GM18499 (cell line): ENCODE results near the gene SH3PXD2A.
"Not testable (repeated sequence)": the region's sequence is repeated elsewhere in the genome, so short reads cannot be mapped to it uniquely, and the experiment has no call there.

Experiments used
- ATAC-seq: cut with Tn5 transposase; IDR thresholded peaks from one replicate; pipeline ENCODE4 v1.9.1; 2021; ENCODE audit warnings: moderate number of reproducible peaks; ENCODE audit not compliant: insufficient read depth, unreplicated experiment

SH3PXD2A gene

DNA sequence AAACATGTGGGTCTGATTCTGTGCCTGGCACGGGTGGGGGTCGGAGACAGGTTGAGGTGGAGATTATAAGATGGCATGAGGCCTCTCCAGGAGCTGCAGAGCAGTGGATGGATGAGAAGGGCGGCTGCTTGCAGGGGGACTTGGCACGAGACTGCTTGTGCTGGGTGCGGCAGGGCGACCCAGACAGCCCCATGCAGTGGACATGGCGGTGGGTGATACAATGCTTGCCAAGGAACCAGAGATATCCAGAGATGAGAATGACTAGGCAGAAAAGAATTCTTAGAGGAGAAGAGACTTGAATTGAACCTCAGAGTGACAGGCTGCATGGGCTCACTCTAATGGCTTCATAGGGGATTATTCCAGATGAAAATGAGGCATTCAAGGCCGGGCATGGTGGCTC lies 216.4 kb downstream of the SH3PXD2A start:
- no peak for ATAC-seq

GRCh38 chr10:103637927-103638557 lies 217.3 kb downstream of the SH3PXD2A start:
- ATAC-seq: no peak

GRCh38 chr10:103637011-103637410 lies 218.4 kb downstream of the SH3PXD2A start:
- no peak for ATAC-seq

DNA sequence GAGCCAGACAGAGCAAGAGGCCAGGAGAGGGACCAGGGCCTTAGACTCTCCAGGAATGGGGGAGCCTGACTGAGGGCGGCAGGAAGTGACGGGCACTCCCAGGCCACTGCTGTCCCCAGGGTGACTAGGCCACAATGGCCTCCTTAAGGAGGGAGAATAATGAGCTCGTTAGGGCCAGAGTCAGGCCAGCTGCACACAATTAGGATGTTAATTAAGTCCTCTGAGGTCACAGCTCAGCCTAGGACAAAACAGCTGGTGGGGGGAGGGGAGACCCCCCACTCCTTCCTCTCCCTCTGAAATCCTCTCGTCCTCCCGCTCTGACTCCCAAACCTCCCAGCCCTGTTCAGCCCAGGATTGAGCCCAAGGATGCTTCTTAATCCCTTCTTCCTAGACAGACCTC lies 218.9 kb downstream of the SH3PXD2A start:
- ATAC-seq: no peak

- no peak for ATAC-seq
These were observed 219.8 kb downstream of the SH3PXD2A start for GRCh38 chr10:103635580-103635979.

DNA sequence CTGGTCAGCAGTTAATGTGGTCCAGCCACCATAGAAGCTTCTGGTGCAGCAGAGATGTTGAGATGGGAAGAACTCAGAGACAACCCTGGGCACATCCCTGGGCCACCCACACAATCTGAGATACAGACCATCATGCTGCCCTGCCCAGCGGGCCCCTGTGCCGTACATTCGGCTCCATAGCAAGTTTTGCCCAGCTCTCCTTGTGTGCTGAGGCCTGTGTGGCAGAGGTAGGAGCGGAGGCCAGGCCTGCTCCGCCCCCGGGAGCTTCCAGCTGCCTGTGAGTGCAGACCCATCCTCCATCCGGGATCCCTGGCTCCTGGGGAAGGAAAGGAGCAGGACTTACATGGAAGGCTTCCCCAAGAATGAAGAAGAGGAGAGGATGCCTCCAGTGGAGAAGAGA lies 221.5 kb downstream of the SH3PXD2A start:
- no peak for ATAC-seq

GRCh38 chr10:103632871-103633270 lies 222.5 kb downstream of the SH3PXD2A start:
- not testable (repeated sequence) for ATAC-seq

- ATAC-seq: no peak
These were observed 223.1 kb downstream of the SH3PXD2A start for GRCh38 chr10:103632247-103632642.

- ATAC-seq: no peak
These were observed 225.2 kb downstream of the SH3PXD2A start for GRCh38 chr10:103630156-103630555.

DNA sequence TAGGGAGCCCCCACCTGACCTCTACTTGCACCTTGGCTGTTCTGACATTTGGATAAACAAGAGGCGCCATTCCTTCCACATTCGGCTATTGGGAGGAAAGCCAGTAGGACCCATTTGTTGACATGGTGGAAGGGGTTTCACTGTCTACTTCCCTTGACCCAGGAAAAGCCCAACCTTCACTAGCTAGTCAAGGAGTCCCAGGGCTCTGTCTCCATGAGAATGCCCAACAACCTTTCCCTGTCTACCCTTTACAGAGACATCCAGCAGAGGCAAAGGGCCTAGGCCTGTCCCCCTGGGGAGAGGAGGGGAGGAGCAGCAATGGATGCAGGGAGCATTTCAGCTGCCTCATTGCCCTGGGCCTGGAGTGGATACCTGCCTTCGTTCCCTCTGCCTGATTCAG lies 225.8 kb downstream of the SH3PXD2A start:
- no peak for ATAC-seq

DNA sequence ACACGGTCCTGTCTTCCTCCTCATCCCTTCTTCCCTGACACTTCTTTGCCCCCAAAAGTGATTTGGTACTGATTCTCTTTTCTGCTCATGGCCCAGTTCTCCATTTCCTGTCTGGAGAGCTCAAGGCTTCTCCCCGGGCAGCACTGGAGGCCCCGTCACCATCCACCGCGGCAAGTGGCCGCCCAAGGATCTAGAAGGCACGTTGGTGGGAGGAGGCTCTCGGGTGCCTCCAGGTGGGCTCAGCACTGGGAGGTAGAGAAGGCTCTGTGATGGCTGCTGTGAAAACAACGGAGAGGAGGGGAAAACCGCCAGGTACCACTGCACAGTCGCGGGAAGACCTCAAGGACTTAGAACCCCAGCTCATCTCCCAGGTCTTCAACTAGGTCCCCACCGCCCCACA lies 227.5 kb downstream of the SH3PXD2A start:
- no peak for ATAC-seq

GRCh38 chr10:103627111-103627892 lies 228.1 kb downstream of the SH3PXD2A start:
- ATAC-seq: no peak

DNA sequence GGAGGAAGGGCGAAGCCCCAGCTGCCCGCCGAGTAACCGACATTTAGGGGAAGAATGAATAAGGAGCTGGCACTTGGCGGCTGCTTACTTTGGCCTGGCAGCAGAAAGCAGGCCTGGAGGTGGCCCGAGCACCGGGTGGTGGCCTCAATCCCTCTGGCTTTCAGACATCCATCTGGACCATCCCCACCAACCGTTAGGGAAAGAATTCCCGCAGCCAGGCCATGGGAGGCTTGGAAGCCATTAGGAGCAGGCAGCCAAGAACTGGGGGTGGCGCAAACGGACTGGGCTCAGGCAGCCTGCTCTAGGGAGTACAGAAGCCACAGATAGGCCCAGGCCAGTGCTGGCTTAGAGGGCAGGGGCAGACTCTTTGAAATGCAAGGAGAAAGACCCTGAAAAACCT lies 229.2 kb downstream of the SH3PXD2A start:
- no peak for ATAC-seq

DNA sequence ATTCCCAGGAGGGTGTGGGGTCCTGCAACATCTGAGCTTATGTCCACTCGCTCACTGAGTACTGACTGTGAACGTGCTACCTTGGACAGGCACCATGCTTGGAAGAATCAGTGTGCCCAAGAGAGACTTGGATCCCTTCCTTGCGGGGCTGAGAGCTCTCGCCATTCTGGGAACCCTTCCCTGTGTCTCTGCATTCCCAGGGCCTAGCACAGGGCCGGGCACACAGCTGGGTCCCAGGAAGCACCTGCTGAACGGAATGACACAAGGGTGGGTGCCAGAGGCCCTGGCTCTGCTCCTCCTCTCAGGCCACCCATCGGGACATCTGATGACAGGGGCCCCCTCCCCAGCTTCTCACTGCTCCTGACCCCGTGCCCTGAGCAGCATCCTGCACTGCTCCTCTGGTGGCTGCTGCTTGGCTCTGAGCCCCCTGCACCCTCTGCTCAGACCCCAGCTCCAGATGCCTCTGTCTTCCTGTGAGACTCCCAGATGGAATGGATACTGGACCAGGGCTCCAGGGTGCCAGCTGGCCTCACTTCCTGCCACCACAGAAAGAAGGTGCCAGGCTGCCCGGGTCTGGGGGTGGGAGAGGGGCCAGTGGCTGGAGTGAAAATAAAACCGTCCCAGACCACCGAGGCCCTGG lies 232.3 kb downstream of the SH3PXD2A start:
- ATAC-seq: no peak

DNA sequence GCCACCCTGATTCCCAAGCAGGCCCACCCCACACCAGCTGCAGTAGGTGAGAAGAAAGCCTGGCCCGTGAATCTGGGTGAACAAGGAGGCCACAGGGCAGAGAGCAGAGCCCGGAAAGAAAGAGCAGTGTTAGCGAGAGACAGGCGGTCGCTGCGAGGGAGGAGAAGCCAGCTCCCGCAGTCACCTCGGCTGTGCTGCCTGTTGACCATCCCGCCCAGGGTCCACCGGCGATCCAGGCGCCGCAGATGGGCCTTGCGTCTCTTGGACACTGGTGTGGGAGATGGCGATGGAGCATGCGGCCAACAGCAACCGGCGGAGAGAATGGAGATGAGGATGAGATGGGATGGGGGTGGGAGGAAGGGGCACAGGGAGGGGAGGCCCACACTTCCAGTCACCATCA lies 233.1 kb downstream of the SH3PXD2A start:
- no peak for ATAC-seq

- ATAC-seq: no peak
These were observed 233.6 kb downstream of the SH3PXD2A start for GRCh38 chr10:103621783-103622125.

- ATAC-seq: no peak
These were observed 234.2 kb downstream of the SH3PXD2A start for GRCh38 chr10:103620891-103621782.

GRCh38 chr10:103620352-103620740 lies 235.0 kb downstream of the SH3PXD2A start:
- no peak for ATAC-seq

DNA sequence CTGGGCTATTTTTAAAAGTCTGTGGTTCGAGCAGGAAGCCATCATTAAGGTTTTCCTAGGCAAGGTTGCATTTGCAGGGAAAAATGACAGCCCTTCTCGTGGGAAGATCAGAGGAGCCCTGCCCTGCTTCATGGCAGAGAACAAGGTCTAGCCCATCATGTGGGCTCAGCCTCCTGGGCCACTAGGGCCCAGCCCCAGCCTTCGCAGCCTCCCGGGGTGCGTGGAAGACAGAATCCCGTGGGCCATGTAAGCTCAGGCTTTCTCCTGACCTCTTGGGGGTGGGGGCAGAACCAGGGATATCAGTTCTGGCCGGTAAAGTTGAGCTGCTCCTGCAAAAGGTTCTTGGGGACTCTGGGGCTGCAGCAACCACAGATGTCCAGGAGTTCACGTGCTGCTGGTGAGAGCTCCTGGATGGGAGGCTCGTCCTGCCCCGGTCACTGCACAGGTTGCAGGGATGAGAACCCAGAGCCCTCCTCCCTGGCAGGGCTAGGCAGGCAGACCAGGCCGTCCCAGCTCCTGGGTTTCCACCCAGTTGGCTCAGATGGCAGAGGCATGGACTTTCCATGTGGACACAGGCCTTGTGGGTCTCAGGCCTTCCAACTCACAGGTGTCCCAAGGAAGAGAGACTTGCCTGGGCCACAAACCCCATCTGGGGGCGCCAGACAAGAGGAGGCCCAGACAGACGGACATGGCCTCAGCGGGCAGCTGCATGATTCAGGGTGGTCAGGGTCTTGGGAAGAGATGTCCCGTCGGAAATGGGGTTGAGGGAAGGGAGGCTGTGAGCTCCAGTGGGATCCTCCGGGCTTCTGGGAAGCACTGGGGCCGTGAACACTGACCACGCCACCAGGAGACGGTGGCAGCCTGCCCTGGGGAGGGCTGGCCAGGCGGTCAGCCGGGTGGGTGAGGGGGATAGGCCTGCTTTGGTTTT lies 235.7 kb downstream of the SH3PXD2A start:
- no peak for ATAC-seq
